Motor neuron (in vitro differentiated cells): ENCODE data around the gene AK4. TPM values are rescaled to one million over a fixed set of nuclear protein-coding genes. Genes with fewer than 3 reads are reported as not detected.

Experiments used
- ATAC-seq, 8 experiments: fragments of 200-7000 bp; cut with Tn5 transposase; replicated peaks in 6 of 8; 2 replicates each; pipeline ENCODE4 v1.8.0; 2021; ENCODE audit warnings: mild to moderate bottlenecking in 8 of 8, moderate library complexity in 8 of 8
- H3K27ac ChIP-seq, 2 donors: fragments of 250-450 bp; sonication (Bioruptor Pico); 2 replicates each; pipeline ENCODE4 v1.9.0; 2021; ENCODE audit warnings: antibody characterized with exemption in 2 of 2, mild to moderate bottlenecking in 2 of 2, moderate library complexity in 1 of 2
- H3K4me1 ChIP-seq, 2 donors: fragments of 250-450 bp; sonication (Bioruptor Pico); replicated peaks in 1 of 2; 2 replicates each; pipeline ENCODE4 v1.6.1; 2021; ENCODE audit warnings: antibody characterized with exemption in 2 of 2, mild to moderate bottlenecking in 2 of 2, moderate library complexity in 1 of 2
- H3K4me3 ChIP-seq, 5 donors: fragments of 250-450 bp; sonication (Bioruptor Pico); 2 replicates each; pipeline ENCODE4 v1.9.0; 2021; ENCODE audit warnings: antibody characterized with exemption in 5 of 5, mild to moderate bottlenecking in 5 of 5, moderate library complexity in 4 of 5
- WGBS, 10 experiments: fragments of 450-650 bp; shearing (Covaris generic); methylation state at CpG; one replicate each; pipeline ENCODE4 v1.0.0; 2022; 5-methylcytosine and 5-hydroxymethylcytosine counted together
- in situ Hi-C, 9 experiments: fragments of 400-800 bp; cut with MboI; loops; one replicate each; pipeline ENCODE4 v1.15.0; 2021; ENCODE audit warnings: low sequenced_read_pairs in 9 of 9, low pct_unique_long_range_greater_than_20kb in 2 of 9; ENCODE audit not compliant: unreplicated experiment in 9 of 9
- total RNA-seq, 8 experiments: library from RNA; unstranded; fragments of 300-600 nt; gene quantifications; 2 replicates each; pipeline versions ENCODE4 v1.2.3 to v1.2.4, GENCODE V29; 2022

Gene AK4
- total RNA-seq, 8 experiments from 2014 or later, result 2.7 to 45.6 (median 27.2) TPM

- Histone ChIP-seq H3K4me3 (no peak overlapping the region), H3K4me1 (no peaks in the 10 kb centered on the region), H3K27ac (no peak overlapping the region)
- 87 to 100% (median 94%) methylated on average over 2 to 6 of the region's 6 CpGs; no CpG with 5 or more reads in 1 of the 10 experiments for WGBS, 10 experiments
- ATAC-seq, result no peak
- in situ Hi-C loops, result loop anchor here in 3 of 9 experiments (25.0 kb wide), 1 partner anchor 149 kb away; no protein-coding TSS in a partner anchor
These were observed 63.3 kb downstream of the AK4 start for GRCh38 chr1:65211331-65211730.

- no peak for ATAC-seq
These were observed 65.4 kb downstream of the AK4 start for GRCh38 chr1:65213271-65214023.

GRCh38 chr1:65214340-65215027, 66.5 kb downstream of the AK4 start:
- no peaks in the 10 kb centered on the region for H3K4me1 ChIP-seq
- no peak overlapping the region for H3K27ac ChIP-seq
- WGBS, 10 experiments, result 78 to 100% (median 97%) methylated on average over 1 to 8 of the region's 9 CpGs; no CpG with 5 or more reads in 3 of the 10 experiments
- in situ Hi-C loops, result loop anchor here in 3 of 9 experiments (25.0 kb wide), 1 partner anchor 152 kb away; no protein-coding TSS in a partner anchor
- ATAC-seq, result no peak
- H3K4me3 ChIP-seq, result no peak overlapping the region

More at GRCh38 chr1:65213271-65214023, 65.4 kb downstream of the AK4 start:
- in situ Hi-C loops, result loop anchor here in 3 of 9 experiments (25.0 kb wide), 1 partner anchor 151 kb away; no protein-coding TSS in a partner anchor
- no peaks in the 10 kb centered on the region for H3K4me1 ChIP-seq
- no peak overlapping the region for H3K27ac ChIP-seq
- H3K4me3 ChIP-seq, result no peak overlapping the region
- WGBS, 10 experiments, result 50 to 92% (median 59%) methylated on average over 2 to 5 of the region's 5 CpGs; no CpG with 5 or more reads in 2 of the 10 experiments

- Histone ChIP-seq H3K4me3 (no peak overlapping the region), H3K27ac (no peak overlapping the region), H3K4me1 (peaks cover 1 to 4% of the 10 kb centered on the region in 2 donors)
- in situ Hi-C loops, result loop anchor here in 3 of 9 experiments (25.0 kb wide), 1 partner anchor 155 kb away; no protein-coding TSS in a partner anchor
- peak in 1 of 8 experiments; percentile 30 for ATAC-seq
- WGBS, 10 experiments, result 80 to 100% (median 88%) methylated on average over 1 of the region's 1 CpG; no CpG with 5 or more reads in 3 of the 10 experiments
These were observed 69.0 kb downstream of the AK4 start for GRCh38 chr1:65216989-65217388.

- H3K4me1 ChIP-seq, result peaks cover 4 to 17% of the 10 kb centered on the region in 2 donors
- ATAC-seq, result peak in 7 of 8 experiments; percentile 56 to 87 (median 75)
- 20 to 100% (median 86%) methylated on average over 1 to 10 of the region's 10 CpGs; no CpG with 5 or more reads in 2 of the 10 experiments for WGBS, 10 experiments
- H3K27ac ChIP-seq, result peak overlapping the region in 1 of 2 donors; percentile 67
- in situ Hi-C loops, result loop anchor here in 3 of 9 experiments (25.0 kb wide), 1 partner anchor 159 kb away; no protein-coding TSS in a partner anchor
- no peak overlapping the region for H3K4me3 ChIP-seq
These were observed 73.8 kb downstream of the AK4 start for GRCh38 chr1:65221638-65222339.

GRCh38 chr1:65222340-65222940, 74.4 kb downstream of the AK4 start:
- H3K4me1 ChIP-seq, result peaks cover 4 to 17% of the 10 kb centered on the region in 2 donors
- peak in 5 of 8 experiments; percentile 19 to 85 (median 48) for ATAC-seq
- 0 to 88% (median 76%) methylated on average over 1 to 4 of the region's 4 CpGs for WGBS, 10 experiments
- H3K27ac ChIP-seq, result peak overlapping the region in 1 of 2 donors; percentile 67
- in situ Hi-C loops, result loop anchor here in 3 of 9 experiments (25.0 kb wide), 1 partner anchor 160 kb away; no protein-coding TSS in a partner anchor
- H3K4me3 ChIP-seq, result no peak overlapping the region

- peaks cover 4 to 17% of the 10 kb centered on the region in 2 donors for H3K4me1 ChIP-seq
- H3K4me3 ChIP-seq, result no peak overlapping the region
- H3K27ac ChIP-seq, result no peak overlapping the region
- 63 to 100% (median 78%) methylated on average over 2 to 6 of the region's 6 CpGs; no CpG with 5 or more reads in 1 of the 10 experiments for WGBS, 10 experiments
- ATAC-seq, result no peak
- in situ Hi-C loops, result loop anchor here in 4 of 9 experiments (25.0 kb wide), 3 partner anchors 162 to 463 kb away; no protein-coding TSS in a partner anchor
These were observed 76.7 kb downstream of the AK4 start for GRCh38 chr1:65224681-65225091.

GRCh38 chr1:65225179-65225578, 77.2 kb downstream of the AK4 start:
- Histone ChIP-seq H3K4me3 (no peak overlapping the region), H3K4me1 (peaks cover 4 to 17% of the 10 kb centered on the region in 2 donors), H3K27ac (no peak overlapping the region)
- ATAC-seq, result no peak
- WGBS, 10 experiments, result 75 to 100% (median 100%) methylated on average over 1 to 3 of the region's 3 CpGs; no CpG with 5 or more reads in 1 of the 10 experiments
- in situ Hi-C loops, result loop anchor here in 2 of 9 experiments (25.0 kb wide), 2 partner anchors 437 to 462 kb away; no protein-coding TSS in a partner anchor

GRCh38 chr1:65229201-65229600, 81.2 kb downstream of the AK4 start:
- no peak for ATAC-seq
- H3K4me3 ChIP-seq, result no peak overlapping the region
- 76 to 100% (median 93%) methylated on average over 2 to 5 of the region's 5 CpGs for WGBS, 10 experiments
- H3K4me1 ChIP-seq, result peaks cover 0 to 12% of the 10 kb centered on the region in 2 donors
- in situ Hi-C loops, result loop anchor here in 2 of 9 experiments (25.0 kb wide), 2 partner anchors 433 to 458 kb away; no protein-coding TSS in a partner anchor
- H3K27ac ChIP-seq, result no peak overlapping the region

GRCh38 chr1:65229754-65230339, 81.8 kb downstream of the AK4 start:
- Histone ChIP-seq H3K4me3 (no peak overlapping the region), H3K4me1 (peaks cover 0 to 12% of the 10 kb centered on the region in 2 donors), H3K27ac (no peak overlapping the region)
- in situ Hi-C loops, result loop anchor here in 3 of 9 experiments (10.0 to 25.0 kb wide), 4 partner anchors 195 to 457 kb away; partner anchors contain the start of genes LEPR (in 1 of the 3) and LEPROT (in 1 of the 3)
- ATAC-seq, result no peak
- WGBS, 10 experiments, result 74 to 100% (median 90%) methylated on average over 2 to 5 of the region's 5 CpGs; no CpG with 5 or more reads in 1 of the 10 experiments

- Histone ChIP-seq H3K4me3 (no peak overlapping the region), H3K27ac (no peak overlapping the region), H3K4me1 (peaks cover 0 to 12% of the 10 kb centered on the region in 2 donors)
- in situ Hi-C loops, result loop anchor here in 3 of 9 experiments (10.0 to 25.0 kb wide), 4 partner anchors 194 to 456 kb away; partner anchors contain the start of genes LEPR (in 1 of the 3) and LEPROT (in 1 of the 3)
- peak in 3 of 8 experiments; percentile 34 to 47 (median 47) for ATAC-seq
- WGBS, 10 experiments, result 83 to 100% (median 100%) methylated on average over 1 of the region's 1 CpG; no CpG with 5 or more reads in 3 of the 10 experiments
These were observed 82.9 kb downstream of the AK4 start for GRCh38 chr1:65230731-65231481.
